GM21717 (cell line): ENCODE measurements around the gene PEX19.

Source experiments
- ATAC-seq: cut with Tn5 transposase; IDR thresholded peaks from one replicate; pipeline ENCODE4 v1.9.1; 2021; ENCODE audit warnings: mild to moderate bottlenecking, moderate library complexity; ENCODE audit not compliant: unreplicated experiment

Gene PEX19

DNA sequence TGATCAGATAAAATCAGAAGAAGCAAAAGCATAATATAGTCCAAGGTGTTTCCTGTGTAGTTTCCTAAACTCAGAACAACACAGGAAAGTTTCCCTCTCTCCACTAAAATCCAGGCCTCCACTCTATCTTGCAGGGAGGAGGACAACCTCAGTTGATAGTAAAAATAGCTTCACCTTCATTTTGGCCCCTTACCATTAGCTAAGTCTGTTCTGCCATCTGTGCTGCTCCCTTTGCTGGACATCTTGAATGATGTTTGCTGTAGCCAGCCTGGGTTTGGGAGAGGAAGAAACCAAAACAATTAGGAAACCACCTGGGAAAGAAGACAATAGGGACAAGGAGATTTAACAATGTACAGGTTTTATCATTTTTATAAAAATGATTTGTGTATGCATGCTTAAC is 41.2 kb downstream of the PEX19 start:
- ATAC-seq, result no peak

DNA sequence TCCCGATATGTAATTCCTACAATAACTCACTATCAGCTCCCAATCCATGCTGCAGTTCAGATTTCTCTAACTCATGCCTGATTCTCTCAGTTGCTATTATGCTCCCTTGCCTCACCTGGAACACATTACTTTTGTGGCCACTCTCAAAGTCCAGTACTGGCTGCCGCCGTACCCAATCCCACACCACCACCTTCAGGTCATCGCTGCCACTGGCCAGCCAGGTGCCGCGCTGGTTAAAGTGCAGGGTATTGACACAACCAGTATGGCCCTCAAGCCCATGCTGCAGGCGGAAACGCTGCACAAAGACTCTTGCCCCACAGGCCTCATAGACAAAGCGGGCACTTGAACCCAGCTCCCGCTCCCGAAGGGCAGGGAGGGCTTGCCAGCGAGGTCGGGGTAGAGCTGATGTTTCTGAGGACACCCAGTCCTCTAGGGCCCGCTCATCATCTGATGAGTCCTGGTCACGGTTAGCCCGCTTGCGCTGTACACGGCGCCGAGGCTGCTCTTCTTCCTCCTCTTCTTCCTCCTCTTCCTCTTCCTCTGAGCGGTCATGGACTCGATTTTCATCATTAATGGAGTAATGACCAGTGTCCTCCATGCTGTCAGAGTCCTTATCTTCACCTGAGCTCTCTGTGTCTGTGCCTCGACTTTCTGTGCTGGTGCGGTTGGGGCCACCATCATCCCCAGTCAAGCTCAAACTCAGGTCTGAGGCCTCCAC is 45.2 kb downstream of the PEX19 start:
- ATAC-seq, result no peak

DNA sequence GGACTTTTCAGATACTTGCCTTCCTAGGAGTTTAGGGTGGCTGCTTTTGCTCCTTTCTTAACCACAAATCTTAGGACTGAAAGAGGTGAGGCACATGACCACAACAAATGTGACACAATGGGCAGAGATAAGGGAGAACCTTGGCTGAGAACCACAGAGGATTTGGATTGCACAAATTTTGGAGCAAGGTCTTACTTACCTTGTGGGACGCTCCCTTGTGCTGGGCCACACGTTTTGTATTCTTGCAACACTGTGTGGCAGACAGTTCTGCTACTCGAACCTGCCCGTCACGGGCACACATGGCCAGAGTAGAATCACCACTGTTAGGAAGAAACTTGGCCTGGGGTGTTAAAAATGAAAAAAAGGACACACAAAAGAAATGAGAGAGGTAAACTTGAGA is 46.5 kb downstream of the PEX19 start:
- no peak for ATAC-seq

DNA sequence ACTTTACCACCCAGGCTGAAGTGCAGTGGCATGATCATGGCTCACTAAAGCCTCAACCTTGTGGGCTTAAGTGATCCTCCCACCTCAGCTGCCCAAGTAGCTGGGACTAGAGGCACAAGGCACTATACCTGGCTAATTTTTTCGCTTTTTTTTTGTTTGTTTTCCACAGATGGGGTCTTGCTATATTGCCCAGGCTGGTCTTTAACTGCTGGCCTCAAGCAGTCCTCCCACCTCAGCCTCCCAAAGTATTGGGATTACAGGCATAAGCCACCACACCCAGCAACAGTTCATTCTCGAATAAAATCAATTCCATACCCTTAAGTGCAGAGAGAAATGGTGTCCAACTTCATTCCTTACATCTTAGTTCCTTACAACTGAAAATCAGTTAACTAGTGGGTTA is 47.4 kb downstream of the PEX19 start:
- no peak for ATAC-seq

DNA sequence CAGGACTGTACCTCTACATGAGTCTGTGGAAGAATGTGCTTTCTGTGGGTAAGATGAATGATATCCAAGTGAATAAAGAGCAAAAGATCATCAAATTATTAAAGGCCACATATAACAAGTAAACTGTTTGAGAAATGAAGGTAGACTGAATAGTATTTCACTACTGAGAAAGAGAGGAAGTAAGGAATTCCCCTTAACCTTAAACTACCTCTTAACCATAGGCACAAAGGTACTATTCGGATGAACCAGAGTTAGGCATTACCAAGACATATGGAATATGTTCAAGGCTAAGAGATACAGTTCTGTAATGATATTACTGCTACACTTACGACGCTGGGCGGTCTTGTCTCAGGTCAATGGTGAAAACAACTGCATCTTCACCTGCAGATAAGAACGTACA is 48.1 kb downstream of the PEX19 start:
- no peak for ATAC-seq

DNA sequence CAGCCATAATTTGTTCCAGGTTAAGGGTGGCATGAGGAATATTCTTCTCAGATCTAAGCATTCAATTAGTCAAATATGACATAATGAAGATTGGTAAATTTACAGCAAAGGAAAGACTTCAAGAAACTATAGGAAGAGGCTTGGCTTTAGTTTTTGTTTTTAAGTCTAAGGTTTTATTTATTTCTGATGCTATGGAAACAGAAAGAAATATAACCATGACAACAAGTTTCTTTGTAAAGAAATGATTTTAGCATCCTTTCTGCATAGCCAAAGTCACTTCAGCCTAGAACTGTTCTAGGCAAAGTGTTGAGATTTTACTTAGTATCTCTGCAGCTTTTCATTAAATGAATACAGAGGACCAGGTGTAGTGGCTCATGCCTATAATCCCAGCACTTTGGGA is 52.0 kb downstream of the PEX19 start:
- no peak for ATAC-seq

DNA sequence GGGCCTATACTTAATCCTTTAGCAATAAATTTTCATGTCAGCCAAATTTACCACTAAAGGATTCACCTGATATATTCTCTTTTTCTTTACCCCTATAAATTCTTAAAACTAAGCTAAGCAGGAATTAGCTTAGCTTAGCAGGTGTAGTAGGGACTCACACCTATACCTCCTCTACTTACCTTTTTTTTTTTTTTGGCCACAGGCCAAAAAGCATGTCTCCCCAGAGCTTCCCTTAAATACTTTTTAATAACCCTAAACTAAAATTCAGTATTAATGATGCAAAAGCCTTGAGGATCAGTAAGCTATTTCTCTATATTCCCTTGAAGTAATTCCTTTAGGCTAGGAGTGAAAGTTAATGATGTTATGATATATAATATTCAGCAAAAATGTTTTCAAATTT is 56.5 kb downstream of the PEX19 start:
- ATAC-seq, result no peak

DNA sequence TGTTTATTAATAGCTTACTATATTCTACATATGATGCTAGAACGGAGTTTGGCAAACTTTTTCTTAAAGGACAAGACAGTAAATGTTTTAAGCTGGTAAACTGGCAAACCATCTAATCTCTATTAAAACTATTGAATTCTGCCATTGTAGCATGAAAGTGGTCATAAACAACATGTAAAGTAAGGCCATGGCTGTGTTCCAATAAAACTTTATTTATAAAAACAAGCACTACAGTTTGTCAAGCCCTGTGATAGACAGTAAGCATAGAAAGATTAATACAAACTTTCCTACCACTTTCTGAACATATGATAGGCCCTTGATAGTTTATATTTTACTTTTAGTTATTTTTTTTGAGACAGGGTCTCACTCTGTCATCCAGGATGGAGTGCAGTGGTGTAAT is 57.4 kb downstream of the PEX19 start:
- no peak for ATAC-seq

DNA sequence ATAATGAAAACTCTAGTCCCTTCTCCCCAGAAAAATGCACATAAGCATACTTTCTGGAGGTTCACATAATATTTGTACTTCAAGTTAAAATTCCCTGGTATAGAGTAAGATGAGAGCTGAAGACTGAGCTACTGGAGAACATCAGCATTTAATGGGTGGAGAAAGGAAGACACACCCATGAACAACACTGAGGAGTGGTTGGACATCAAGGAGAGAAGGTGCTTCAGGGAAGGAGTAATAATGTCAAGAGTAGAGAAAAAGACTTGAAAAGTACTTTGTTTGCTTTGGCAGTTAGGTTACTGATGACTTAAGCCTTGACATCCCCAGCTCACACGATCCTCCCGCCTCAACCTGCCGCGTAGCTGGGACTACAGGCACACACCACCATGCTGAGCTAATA is 57.9 kb downstream of the PEX19 start:
- no peak for ATAC-seq
